ENCODE results near the gene POLD4.
A peak's percentile ranks its signal among the peaks of the same experiment; 100 is the strongest.

The POLD4 gene

DNA sequence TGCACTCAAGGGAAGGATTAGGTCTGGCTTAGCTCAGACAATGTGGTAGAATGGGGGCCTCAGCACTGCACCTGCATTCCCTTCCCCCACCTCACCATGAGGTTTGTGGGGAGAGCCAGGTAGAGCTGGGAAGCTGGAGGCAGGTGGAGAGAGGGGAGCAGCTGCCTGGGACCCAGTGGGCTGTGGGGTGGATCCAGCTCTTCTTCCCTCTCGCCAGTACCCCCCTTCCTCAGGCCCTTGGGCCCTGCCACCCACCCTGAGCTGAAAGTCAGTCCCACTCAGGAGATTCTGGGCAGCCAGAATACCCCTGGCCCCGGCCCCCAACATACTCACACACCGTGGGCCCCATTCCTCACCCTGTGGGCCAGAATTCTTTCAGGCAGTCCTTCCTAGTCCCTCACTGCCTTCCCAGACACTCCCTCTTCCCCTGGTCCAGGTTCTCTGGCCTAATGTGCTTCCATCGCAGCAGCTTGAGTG lies 3.1 kb upstream of the POLD4 start:
- H3K9me3 ChIP-seq (ENCODE audit: insufficient read depth, low read depth, low read length), result no peaks in the 10 kb centered on the region
- H3K9ac ChIP-seq (ENCODE audit: low read depth, low read length), result no peak overlapping the region
- H3K4me1 ChIP-seq (ENCODE audit: insufficient read depth, low read length), result peaks cover 23% of the 10 kb centered on the region; the same call in 1 of the 2 replicates
- H3K4me3 ChIP-seq (ENCODE audit: low read length), result no peak overlapping the region
- whole genome bisulfite sequencing, result 42% methylated on average over 4 of the region's 4 CpGs
- H3K27me3 ChIP-seq (ENCODE audit: insufficient read depth, low read length), result no peaks in the 10 kb centered on the region
- H3K27ac ChIP-seq (ENCODE audit: low read depth, low read length), result no peak overlapping the region
- H3K36me3 ChIP-seq (ENCODE audit: insufficient read depth, low read length), result no peaks in the 10 kb centered on the region

DNA sequence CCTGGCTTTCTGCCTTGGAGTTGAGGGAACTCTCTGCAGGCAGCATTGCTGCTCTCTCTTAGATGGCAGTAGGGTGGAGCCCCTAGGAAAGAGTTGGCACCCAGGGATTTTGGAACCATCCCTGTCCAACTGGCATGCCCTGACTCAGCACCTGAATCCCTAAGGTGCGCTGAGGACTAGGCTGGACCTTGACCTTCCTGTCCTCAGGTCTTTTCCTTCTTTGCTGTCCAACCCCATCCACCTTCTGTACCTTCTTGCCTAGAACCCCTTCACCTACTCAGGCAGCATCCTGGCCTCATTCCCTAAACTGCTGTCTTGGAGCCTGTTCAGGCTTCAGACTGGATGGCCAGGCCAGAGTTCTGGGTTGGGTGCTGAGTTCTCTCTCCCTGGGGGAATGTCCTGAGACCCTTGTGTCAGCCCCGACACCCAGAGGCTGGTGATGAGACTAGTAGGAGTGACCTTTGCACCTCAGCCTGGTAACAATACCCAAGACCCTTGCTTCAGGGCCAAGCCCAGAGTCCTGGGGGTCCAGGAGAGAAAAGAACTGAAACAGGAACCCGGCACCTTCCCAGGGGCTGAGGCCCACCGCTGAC lies 2.5 kb upstream of the POLD4 start:
- no peak overlapping the region for H3K27ac ChIP-seq (ENCODE audit: low read depth, low read length)
- no peaks in the 10 kb centered on the region for H3K9me3 ChIP-seq (ENCODE audit: insufficient read depth, low read depth, low read length)
- 66% methylated on average over 3 of the region's 4 CpGs for WGBS
- no peaks in the 10 kb centered on the region for H3K27me3 ChIP-seq (ENCODE audit: insufficient read depth, low read length)
- no peaks in the 10 kb centered on the region for H3K36me3 ChIP-seq (ENCODE audit: insufficient read depth, low read length)
- no peak overlapping the region for H3K9ac ChIP-seq (ENCODE audit: low read depth, low read length)
- H3K4me1 ChIP-seq (ENCODE audit: insufficient read depth, low read length), result peaks cover 23% of the 10 kb centered on the region; the same call in 1 of the 2 replicates
- no peak overlapping the region for H3K4me3 ChIP-seq (ENCODE audit: low read length)

DNA sequence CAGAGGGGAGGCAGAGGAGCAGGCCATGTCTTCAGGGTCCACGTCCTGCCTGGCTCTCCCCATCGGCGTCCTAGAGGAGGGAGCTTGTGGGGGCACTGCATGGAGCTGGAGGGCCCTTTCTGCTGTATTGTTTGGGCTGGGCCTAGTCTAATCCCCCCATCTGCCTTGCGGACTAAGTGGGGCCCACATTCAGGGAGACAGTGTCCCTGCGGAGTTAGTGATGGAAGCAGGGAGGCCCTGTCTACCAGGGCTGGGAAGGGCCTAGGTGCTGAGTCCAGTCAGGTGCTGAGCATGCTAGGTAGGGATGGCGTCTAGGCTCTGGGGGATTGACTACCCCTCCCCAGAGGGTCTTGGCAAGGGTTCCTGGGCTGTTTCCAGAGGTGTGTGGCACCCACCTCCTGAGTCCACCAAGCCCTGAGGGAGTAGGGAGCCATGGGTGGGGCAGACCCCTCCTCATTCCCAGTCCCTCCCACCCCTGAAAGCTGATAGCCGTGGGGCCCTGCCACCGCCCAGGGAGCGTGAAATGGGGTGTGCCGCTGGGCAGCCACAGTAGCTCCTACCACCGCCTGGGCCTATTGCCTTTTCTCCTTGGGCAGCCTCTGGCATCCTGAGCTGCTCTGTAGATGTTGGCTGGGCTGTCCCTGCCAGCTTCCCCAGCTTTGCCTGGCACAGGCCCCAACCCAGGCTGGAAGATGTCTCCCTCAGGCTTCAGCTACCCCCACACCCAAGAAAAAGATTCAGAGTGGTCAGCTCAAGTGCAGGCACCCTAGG lies 1.9 kb upstream of the POLD4 start:
- no peak overlapping the region for H3K4me3 ChIP-seq (ENCODE audit: low read length)
- peaks cover 23% of the 10 kb centered on the region; the same call in 1 of the 2 replicates for H3K4me1 ChIP-seq (ENCODE audit: insufficient read depth, low read length)
- H3K27me3 ChIP-seq (ENCODE audit: insufficient read depth, low read length), result no peaks in the 10 kb centered on the region
- no peak overlapping the region; the same call in 1 of the 2 replicates for H3K27ac ChIP-seq (ENCODE audit: low read depth, low read length)
- no peaks in the 10 kb centered on the region for H3K36me3 ChIP-seq (ENCODE audit: insufficient read depth, low read length)
- 91% methylated on average over 11 of the region's 11 CpGs for WGBS
- H3K9me3 ChIP-seq (ENCODE audit: insufficient read depth, low read depth, low read length), result no peaks in the 10 kb centered on the region
- no peak overlapping the region for H3K9ac ChIP-seq (ENCODE audit: low read depth, low read length)

DNA sequence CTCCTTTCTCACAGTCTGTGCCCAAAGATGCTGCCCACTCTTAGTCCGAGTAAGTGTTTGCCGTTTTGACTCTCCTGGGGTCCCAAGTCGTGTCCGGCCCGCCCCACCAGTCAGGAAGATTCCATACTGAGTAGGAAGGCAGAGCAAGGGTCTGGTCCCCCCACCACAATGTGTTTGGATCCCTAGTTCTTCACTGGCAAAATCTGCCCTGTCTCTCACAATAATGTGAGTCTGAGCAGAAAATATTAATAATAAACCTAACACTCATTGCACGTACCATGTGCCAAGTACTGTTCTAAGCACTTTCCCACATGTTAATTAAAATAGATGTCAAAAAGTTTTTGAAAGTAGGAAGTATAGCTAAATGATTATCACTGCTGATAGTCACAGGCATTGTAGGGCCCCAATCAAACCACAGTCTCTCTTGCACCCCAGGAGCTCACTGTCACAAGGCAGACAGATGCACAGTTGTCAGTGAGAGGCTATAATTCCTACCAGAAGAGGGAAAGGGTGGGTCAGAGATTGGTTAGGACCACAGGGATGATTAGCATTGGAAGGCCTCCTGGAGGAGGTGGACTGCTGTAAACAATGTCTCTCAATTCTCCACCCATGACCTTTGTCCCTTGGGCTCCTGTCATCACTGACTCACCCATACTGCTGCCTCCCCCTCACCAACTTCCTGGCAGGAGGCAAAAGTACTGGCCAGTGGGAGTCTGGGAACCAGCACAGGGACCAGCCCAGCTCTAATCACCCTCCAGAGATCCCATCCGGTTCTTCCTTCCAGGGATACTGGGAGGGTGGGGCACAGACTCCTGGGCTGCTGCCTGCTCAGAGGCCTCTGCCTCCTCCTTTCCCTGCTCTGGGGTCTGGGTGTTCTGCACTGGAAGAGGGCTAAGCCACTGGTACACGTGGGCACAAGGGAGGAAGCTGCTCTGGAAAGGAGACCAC lies 1.0 kb upstream of the POLD4 start:
- WGBS, result 31% methylated on average over 7 of the region's 8 CpGs
- Histone ChIP-seq H3K9me3 (ENCODE audit: insufficient read depth, low read depth, low read length) (no peaks in the 10 kb centered on the region), H3K4me3 (ENCODE audit: low read length) (peak overlapping the region; percentile 65), H3K9ac (ENCODE audit: low read depth, low read length) (peak overlapping the region; percentile 27), H3K27me3 (ENCODE audit: insufficient read depth, low read length) (no peaks in the 10 kb centered on the region), H3K36me3 (ENCODE audit: insufficient read depth, low read length) (no peaks in the 10 kb centered on the region), H3K4me1 (ENCODE audit: insufficient read depth, low read length) (peaks cover 23% of the 10 kb centered on the region; the same call in 1 of the 2 replicates), H3K27ac (ENCODE audit: low read depth, low read length) (peak overlapping the region; percentile 82)

DNA sequence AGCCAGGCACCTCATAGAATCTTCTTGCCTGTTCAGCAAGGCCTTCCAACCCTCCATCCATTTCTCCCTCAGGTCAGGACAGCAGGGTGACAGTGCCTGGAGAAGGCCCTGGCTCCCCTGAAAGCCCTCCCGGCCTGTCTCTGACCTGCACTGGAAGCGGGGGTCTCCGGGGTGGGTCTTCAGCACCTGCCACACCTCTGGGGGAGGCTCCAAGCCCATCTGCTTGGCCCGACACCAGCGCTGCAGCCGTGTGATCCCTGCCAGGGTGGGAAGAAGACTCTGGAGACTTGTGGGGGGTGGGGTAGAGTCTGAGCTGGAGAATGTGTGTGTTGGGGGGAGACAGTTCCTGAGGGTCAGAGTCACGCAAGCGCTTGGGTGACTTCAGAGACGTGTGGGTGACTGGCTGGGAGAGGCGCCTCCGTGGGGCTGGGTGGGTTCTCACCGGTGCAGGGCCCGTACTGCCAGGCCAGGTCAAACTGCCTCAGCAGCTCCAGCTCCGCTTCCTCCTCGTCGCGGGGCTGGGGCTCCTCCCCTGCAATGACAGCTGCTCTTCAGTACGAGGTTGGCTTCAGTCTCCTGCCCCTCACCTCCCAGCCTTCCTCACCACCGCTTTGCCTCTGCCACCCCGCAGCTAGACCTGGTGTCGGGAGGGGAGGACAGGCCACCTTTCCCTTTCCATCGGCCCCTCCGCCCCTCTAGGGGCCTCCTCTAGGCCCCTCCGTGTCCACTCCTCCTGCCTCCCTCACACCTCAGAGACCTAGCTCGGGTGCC lies 615 bp downstream of the POLD4 start:
- peak overlapping the region; percentile 89 for H3K27ac ChIP-seq (ENCODE audit: low read depth, low read length)
- WGBS, result 33% methylated on average over 25 of the region's 25 CpGs
- peak overlapping the region; percentile 65 for H3K4me3 ChIP-seq (ENCODE audit: low read length)
- H3K9me3 ChIP-seq (ENCODE audit: insufficient read depth, low read depth, low read length), result no peaks in the 10 kb centered on the region
- no peaks in the 10 kb centered on the region for H3K27me3 ChIP-seq (ENCODE audit: insufficient read depth, low read length)
- H3K4me1 ChIP-seq (ENCODE audit: insufficient read depth, low read length), result peaks cover 23% of the 10 kb centered on the region; the same call in 1 of the 2 replicates
- no peaks in the 10 kb centered on the region for H3K36me3 ChIP-seq (ENCODE audit: insufficient read depth, low read length)
- H3K9ac ChIP-seq (ENCODE audit: low read depth, low read length), result peak overlapping the region; percentile 67

DNA sequence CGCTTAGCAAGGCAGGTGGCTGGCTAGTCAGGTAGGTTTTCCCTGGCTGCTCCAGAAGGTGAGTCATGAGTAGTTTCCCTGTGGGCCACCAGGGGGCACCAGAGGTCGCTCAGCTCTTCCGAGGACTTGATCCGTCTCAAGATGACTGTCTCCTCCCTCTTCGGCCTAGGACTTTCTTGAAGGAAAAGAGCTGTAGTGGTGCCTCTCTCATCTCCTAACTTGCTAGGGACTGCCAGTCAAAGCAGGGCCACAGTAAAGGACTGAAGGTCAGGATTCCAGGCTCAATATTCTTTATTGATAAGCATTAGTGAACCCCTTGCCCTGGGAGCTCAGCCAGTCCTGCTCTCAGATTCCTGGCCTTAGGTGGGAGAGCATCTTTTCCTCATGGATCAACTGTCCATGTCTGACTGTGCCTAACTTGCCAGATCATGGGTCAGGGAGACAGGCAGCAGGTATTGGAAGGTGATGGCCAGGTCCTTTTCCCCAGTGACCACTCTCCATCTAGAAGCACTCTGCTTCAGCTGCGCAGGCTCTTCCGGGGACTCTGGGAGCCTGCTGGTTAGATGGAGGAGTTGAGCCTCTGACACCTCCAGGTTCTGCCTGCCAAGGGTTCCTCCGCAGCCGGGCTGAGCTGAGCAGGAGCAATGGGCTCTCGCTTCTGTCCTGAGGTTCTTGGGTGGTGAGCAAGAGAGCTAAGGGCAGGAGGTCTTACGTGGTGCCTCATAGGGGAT lies 1.9 kb downstream of the POLD4 start:
- H3K4me1 ChIP-seq (ENCODE audit: insufficient read depth, low read length), result peaks cover 19% of the 10 kb centered on the region; the same call in 1 of the 2 replicates
- no peak overlapping the region for H3K9ac ChIP-seq (ENCODE audit: low read depth, low read length)
- no peaks in the 10 kb centered on the region for H3K9me3 ChIP-seq (ENCODE audit: insufficient read depth, low read depth, low read length)
- no peak overlapping the region for H3K4me3 ChIP-seq (ENCODE audit: low read length)
- no peaks in the 10 kb centered on the region for H3K36me3 ChIP-seq (ENCODE audit: insufficient read depth, low read length)
- WGBS, result 60% methylated on average over 11 of the region's 11 CpGs
- H3K27ac ChIP-seq (ENCODE audit: low read depth, low read length), result no peak overlapping the region
- H3K27me3 ChIP-seq (ENCODE audit: insufficient read depth, low read length), result no peaks in the 10 kb centered on the region

DNA sequence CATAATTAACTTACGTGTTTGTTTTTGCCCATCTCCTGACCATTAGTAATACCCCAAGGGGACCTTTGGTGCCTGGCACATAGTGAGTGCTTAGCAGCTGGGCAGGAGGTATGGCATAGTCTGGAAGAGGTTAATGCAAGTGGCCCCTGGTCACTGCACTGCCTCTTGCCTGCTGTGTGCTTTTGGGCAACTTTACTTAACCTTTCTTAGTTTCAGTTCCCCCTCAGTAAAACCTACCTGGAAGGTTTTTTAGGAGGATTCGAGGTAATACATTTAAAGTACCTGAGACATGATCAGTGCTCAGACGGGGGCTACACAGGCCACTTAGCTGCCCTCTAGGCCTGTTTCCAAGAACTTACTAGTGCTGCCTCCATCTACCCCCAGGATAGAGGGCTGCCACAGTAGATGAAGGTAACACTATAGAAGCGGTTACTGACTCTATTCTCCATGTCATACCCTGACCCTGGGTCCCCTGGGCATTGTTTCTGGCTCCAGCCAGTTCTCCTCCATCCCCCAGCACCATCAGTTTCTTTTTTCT lies 3.3 kb downstream of the POLD4 start:
- no peaks in the 10 kb centered on the region for H3K27me3 ChIP-seq (ENCODE audit: insufficient read depth, low read length)
- no peak overlapping the region for H3K4me3 ChIP-seq (ENCODE audit: low read length)
- H3K27ac ChIP-seq (ENCODE audit: low read depth, low read length), result no peak overlapping the region
- no peaks in the 10 kb centered on the region for H3K9me3 ChIP-seq (ENCODE audit: insufficient read depth, low read depth, low read length)
- no peaks in the 10 kb centered on the region for H3K36me3 ChIP-seq (ENCODE audit: insufficient read depth, low read length)
- H3K4me1 ChIP-seq (ENCODE audit: insufficient read depth, low read length), result peaks cover 16% of the 10 kb centered on the region; the same call in 1 of the 2 replicates
- H3K9ac ChIP-seq (ENCODE audit: low read depth, low read length), result no peak overlapping the region
- WGBS, result 93% methylated on average over 4 of the region's 4 CpGs

DNA sequence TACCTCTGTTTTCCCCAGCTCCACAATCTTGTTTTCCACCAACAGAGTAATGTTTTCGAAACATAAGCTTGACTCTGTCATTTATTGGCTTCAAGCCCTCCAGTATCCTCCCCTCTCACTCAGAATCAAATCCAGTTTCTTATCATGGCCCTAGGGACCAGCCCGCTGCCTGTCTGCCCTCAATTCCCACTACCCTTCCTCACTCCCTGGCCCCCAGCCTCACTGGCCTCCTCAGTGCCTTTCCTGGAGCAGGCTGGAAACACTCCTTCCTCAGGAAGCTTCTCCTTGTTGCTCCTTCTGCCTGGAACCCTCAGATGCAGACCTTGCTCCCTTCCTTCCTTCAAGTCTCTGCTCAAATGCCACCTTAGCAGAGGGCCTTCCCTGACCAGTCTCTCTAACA lies 3.9 kb downstream of the POLD4 start:
- Histone ChIP-seq H3K9me3 (ENCODE audit: insufficient read depth, low read depth, low read length) (no peaks in the 10 kb centered on the region), H3K4me1 (ENCODE audit: insufficient read depth, low read length) (peaks cover 11% of the 10 kb centered on the region; the same call in 1 of the 2 replicates), H3K27ac (ENCODE audit: low read depth, low read length) (no peak overlapping the region), H3K9ac (ENCODE audit: low read depth, low read length) (no peak overlapping the region), H3K4me3 (ENCODE audit: low read length) (no peak overlapping the region), H3K27me3 (ENCODE audit: insufficient read depth, low read length) (no peaks in the 10 kb centered on the region), H3K36me3 (ENCODE audit: insufficient read depth, low read length) (no peaks in the 10 kb centered on the region)
- WGBS, result 93% methylated on average over 2 of the region's 2 CpGs

DNA sequence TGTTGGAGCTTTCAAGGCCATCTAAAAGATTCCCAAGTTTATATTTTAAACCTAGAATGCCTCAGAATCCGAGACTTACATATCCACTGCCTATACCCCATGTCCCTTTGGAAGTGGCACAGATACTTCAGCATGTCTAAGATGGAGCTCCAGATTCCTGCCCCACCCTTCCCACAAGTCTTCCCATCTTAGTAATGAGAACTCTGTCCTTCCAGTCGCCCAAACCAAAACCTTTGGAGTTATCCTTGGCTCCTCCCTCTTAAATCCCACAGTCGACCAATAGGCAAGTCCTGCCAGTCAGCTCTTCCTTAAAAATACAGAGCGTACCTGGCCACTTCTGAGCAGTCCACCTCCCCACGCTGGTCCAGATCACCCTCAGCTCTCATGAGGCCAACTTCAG lies 4.3 kb downstream of the POLD4 start:
- H3K4me3 ChIP-seq (ENCODE audit: low read length), result no peak overlapping the region
- no peak overlapping the region for H3K9ac ChIP-seq (ENCODE audit: low read depth, low read length)
- H3K36me3 ChIP-seq (ENCODE audit: insufficient read depth, low read length), result no peaks in the 10 kb centered on the region
- peaks cover 7% of the 10 kb centered on the region; the same call in 1 of the 2 replicates for H3K4me1 ChIP-seq (ENCODE audit: insufficient read depth, low read length)
- H3K27ac ChIP-seq (ENCODE audit: low read depth, low read length), result no peak overlapping the region
- H3K27me3 ChIP-seq (ENCODE audit: insufficient read depth, low read length), result no peaks in the 10 kb centered on the region
- WGBS, result 68% methylated on average over 5 of the region's 5 CpGs
- H3K9me3 ChIP-seq (ENCODE audit: insufficient read depth, low read depth, low read length), result no peaks in the 10 kb centered on the region

Data from HUES64 (cell line).